Eye (tissue), 1 donor: ENCODE data around the gene ARHGAP32.

ENCODE experiments used
- DNase-seq: peaks from one replicate; pipeline ENCODE4 v3.0.0-alpha.2; 2015

Gene ARHGAP32

DNA sequence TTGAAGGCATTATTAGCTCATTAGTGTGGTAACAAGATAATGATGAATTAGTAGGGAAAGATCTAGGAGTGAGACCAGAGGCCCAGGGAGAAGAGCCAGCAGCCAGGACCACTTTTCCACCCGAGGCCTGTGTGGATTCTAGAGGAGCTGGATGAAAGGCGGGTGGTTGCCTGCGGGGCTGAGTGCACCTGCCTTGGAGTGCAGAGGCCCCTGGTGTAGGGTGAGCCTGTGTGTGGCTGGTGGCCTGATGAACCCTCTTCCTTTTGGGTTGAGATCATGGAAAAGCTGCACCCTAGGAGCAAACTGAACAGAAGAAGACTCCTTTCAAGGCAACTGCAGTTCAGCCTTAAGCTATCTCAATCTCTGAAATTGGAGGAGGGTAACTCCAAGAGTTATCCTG is 243.5 kb downstream of the ARHGAP32 start:
- DNase-seq: no peak

- no peak for DNase-seq
These were observed 244.4 kb downstream of the ARHGAP32 start for GRCh38 chr11:128947773-128948172.

- no peak for DNase-seq
These were observed 245.5 kb downstream of the ARHGAP32 start for GRCh38 chr11:128946648-128947047.

DNA sequence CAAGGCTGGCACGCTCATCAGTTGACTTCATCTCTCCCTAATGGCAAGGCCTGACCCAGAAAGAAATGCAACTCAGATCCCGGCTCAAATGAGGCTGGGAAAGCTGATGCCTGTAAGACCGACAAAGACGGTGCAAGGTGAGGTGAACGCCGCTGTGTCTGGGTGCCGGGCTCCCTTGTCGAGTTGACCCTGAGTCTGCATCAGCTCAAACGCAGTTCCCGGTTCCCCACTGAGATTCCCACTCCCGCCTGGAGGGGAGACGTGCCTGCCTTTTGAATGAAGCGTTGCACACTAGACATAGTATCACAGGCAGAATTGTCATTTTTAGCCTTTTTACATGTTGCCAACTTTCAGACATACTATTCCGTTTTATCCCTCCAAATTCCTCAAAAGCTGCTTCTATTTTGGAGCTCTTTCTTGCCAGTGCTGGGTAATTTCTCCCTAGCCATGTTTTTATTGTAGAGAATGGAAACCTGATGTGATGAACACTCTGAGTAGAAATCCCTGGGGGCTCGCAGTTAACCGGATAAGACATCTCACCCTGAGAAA is 248.6 kb downstream of the ARHGAP32 start:
- DNase-seq: no peak

GRCh38 chr11:128942817-128943427 is 249.2 kb downstream of the ARHGAP32 start, which contains the start of gene TP53AIP1:
TSS of gene TP53AIP1 (minus strand) at chr11:128942871. CDS start at chr11:128937818, 5,053 bp downstream.
- no peak for DNase-seq

DNA sequence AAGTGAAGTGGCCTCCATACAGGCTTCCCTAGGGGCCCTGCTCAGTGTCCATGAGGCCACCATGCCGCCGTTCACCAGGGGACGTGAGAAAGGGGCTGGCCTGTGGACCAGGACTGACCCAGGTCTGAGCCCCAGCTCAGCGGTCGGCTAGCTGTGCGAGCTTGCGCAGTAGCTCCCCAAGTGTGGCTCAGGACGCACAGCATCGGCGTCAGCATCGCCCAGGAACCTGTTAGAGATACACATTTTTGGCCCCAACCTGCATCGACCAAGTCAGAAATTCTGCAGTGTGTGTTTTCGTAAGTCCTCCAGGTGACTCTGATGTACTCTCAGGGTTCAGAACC is 249.9 kb downstream of the ARHGAP32 start:
- no peak for DNase-seq

- no peak for DNase-seq
These were observed 250.4 kb downstream of the ARHGAP32 start for GRCh38 chr11:128941573-128942271.

DNA sequence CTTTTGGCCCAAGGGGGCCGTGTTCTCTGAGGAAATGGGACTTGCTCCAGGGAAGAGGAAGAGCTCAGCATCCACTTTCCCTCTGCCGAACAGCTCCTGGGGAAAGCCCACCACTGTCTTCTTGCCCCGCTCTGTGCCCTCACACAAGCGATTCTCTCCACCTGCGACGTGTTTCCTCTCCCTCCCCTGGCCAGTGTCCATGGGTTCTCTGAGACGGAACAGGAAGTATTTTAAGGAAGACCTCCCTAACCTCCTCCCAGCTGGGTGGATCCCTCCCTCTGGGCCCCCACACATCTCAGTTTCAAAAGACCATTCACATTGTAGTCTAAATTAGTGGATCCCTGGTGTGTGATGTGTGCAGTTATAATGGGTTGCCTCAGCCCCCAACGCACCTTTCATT is 251.0 kb downstream of the ARHGAP32 start:
- no peak for DNase-seq

DNA sequence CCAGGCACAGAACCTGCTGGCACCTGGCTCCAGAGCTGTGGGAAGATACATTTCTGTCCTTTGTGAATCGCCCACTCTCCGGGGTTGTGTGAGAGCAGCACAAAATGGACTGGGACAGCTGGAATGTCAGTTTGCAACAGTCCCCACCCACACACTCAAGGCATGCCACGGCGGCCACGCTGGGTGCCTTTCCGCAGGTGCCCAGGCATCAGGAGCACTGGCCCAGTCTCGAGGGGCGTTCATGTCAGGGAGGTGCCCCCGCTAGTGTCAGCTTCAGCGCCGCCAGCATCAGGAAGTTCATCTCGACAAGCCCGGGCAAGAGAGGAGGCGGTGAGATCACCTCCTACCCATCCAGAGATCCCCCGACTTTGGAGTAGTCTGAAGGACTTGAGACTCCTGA is 251.5 kb downstream of the ARHGAP32 start:
- no peak for DNase-seq

DNA sequence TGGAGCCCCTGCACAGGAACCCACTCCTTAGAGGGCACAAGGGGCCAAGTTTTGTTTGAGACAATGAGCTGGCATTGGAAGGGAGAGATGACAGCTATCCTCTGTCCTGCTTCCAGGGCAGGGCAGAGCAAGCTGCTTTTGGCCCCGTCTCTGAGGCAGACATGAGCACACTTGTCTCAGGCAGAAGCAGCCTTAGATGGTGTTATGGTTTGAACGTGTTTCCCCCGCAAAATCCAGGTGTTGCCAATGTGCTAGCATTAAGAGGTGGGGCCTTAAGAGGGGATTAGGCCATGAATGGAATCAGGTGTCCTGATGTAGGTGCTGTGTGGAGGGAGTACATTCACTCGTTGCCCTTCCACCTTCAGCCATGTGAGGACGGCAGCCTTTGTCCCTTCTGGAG is 252.0 kb downstream of the ARHGAP32 start:
- no peak for DNase-seq

DNA sequence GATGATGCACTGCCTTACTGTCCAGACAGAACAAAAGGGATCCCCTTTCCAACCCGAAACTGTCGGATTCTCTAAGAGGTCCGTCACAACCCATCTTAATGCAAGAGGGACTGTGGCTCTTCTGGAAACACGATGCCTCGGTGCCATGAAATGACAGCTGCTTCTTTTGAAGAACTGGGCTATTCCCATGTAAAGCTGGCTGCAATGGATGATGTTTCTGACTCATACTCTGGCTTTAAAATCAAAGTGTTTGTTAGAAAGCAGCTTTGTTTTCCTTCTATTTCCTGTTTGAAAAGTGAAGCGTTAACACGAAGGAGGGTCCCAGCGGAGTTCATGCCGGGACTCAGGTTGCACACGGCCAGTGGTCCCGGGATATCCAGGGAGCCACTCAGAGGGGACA is 252.5 kb downstream of the ARHGAP32 start:
- no peak for DNase-seq

- no peak for DNase-seq
These were observed 253.8 kb downstream of the ARHGAP32 start for GRCh38 chr11:128938156-128938885.

- DNase-seq: no peak
These were observed 254.6 kb downstream of the ARHGAP32 start for GRCh38 chr11:128937480-128937879.

GRCh38 chr11:128936606-128937251 is 255.4 kb downstream of the ARHGAP32 start:
- peak; percentile 82 for DNase-seq

- DNase-seq: no peak
These were observed 257.2 kb downstream of the ARHGAP32 start for GRCh38 chr11:128934926-128935325.

- DNase-seq: no peak
These were observed 257.8 kb downstream of the ARHGAP32 start for GRCh38 chr11:128934351-128934750.

GRCh38 chr11:128933481-128934178 is 258.5 kb downstream of the ARHGAP32 start:
- no peak for DNase-seq

DNA sequence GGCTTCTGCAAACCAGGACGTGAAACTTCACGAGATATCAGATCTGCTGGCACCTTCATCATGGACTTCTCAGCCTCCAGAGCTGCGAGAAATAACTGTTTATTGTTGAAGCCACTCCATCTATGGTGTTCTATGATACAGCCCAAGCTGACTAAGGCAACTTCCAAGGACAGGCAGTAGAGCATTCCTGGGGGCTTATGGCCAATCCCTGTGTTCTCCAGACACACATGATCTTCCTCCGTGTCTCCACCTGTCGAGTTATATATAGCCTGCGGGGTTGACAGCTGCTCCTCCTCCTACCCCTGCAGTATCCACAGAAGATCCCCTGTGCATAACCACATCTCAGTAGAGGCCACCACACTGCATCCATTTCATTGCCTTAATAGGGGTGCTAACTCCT is 260.5 kb downstream of the ARHGAP32 start:
- DNase-seq: no peak

GRCh38 chr11:128931066-128931465 is 261.1 kb downstream of the ARHGAP32 start:
- no peak for DNase-seq

GRCh38 chr11:128929991-128930390 is 262.1 kb downstream of the ARHGAP32 start:
- DNase-seq: peak; percentile 72

- no peak for DNase-seq
These were observed 262.7 kb downstream of the ARHGAP32 start for GRCh38 chr11:128929468-128929867.

DNA sequence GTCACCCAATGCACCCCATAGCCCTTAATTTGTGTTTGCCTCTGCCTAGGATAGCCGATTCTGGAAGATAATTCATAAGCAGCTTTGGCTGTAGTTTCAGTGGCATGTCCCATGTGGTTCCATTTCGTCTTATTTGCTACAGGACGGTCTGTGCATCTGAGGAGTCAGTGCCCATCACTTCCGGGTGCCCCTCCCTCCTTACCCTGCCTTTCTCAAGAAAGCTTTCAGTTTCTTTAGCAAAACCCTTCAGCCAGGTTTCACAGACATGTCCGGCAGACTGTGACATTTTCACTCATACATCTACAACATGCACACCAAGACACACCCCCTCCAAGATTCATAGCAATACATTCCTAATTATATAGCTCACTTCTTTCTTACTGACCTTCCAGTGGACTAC is 263.7 kb downstream of the ARHGAP32 start:
- DNase-seq: no peak
